IMR-90 (cell line): ENCODE results near the gene TPP2. TPM values are rescaled to one million over a fixed set of nuclear protein-coding genes. Genes with fewer than 3 reads are reported as not detected.

Experiments
- ATAC-seq: fragments of 200-7000 bp; cut with Tn5 transposase; 2 replicates; pipeline ENCODE4 v1.9.1; 2020; ENCODE audit warnings: low read depth, mild to moderate bottlenecking, moderate library complexity
- BruUV-seq: library from RNA; stranded (reverse); fragments of 400-500 nt; replicated peaks from 2 replicates; lab custom pipeline; 2021; lab: Mats Ljungman, UMichigan
- CTCF ChIA-PET: fragments of 300-600 bp; formaldehyde crosslinking; extraction: SDS; loops from one replicate; lab custom pipeline; 2021; ENCODE audit warnings: antibody characterized with exemption; lab: Yijun Ruan, JAX
- POLR2A ChIA-PET: fragments of 300-600 bp; sonication (Branson Sonifier 250); formaldehyde crosslinking; loops from one replicate; lab custom pipeline; 2022; ENCODE audit warnings: antibody characterized with exemption; ENCODE audit not compliant: unreplicated experiment; lab: Charles Lee
- DNase-seq: peaks from one replicate; pipeline ENCODE4 v3.0.0; 2013
- H2AFZ ChIP-seq: replicated peaks from 2 replicates; pipeline ENCODE3; 2013; ENCODE audit warnings: low read length, mild to moderate bottlenecking; ENCODE audit not compliant: poor library complexity
- H2AK5ac ChIP-seq: 2 replicates; pipeline ENCODE4 v1.6.1; 2013; ENCODE audit warnings: low read depth, low read length, inconsistent platforms
- H2AK9ac ChIP-seq: replicated peaks from 2 replicates; pipeline ENCODE3; 2013; ENCODE audit warnings: mild to moderate bottlenecking, low read depth, low read length, moderate library complexity; ENCODE audit not compliant: poor library complexity
- H2BK120ac ChIP-seq: 2 replicates; pipeline ENCODE4 v1.6.1; 2013; ENCODE audit warnings: low read depth, low read length, inconsistent platforms
- H2BK15ac ChIP-seq: 3 replicates; pipeline ENCODE4 v1.6.1; 2013; ENCODE audit warnings: low read depth, low read length, inconsistent platforms
- H2BK20ac ChIP-seq: 2 replicates; pipeline ENCODE4 v1.6.1; 2013; ENCODE audit warnings: low read depth, mild to moderate bottlenecking, inconsistent platforms, low read length, moderate library complexity
- H2BK5ac ChIP-seq: 2 replicates; pipeline ENCODE4 v1.6.1; 2013; ENCODE audit warnings: mild to moderate bottlenecking, low read depth, low read length, inconsistent platforms; ENCODE audit not compliant: poor library complexity, severe bottlenecking
- H3K14ac ChIP-seq: replicated peaks from 2 replicates; pipeline ENCODE4 v1.6.1; 2013; ENCODE audit warnings: low read depth, low read length, inconsistent platforms
- H3K18ac ChIP-seq: 2 replicates; pipeline ENCODE4 v1.6.1; 2013; ENCODE audit warnings: low read depth, low read length, control low read depth
- H3K23ac ChIP-seq: 2 replicates; pipeline ENCODE4 v1.6.1; 2013; ENCODE audit warnings: low read depth, low read length, inconsistent platforms
- H3K27ac ChIP-seq: 2 replicates; pipeline ENCODE4 v1.5.1; 2013; ENCODE audit warnings: mild to moderate bottlenecking, control low read depth, low read length; ENCODE audit not compliant: insufficient read depth
- H3K27me3 ChIP-seq: 2 replicates; pipeline ENCODE4 v1.6.1; 2013; ENCODE audit warnings: low read length; ENCODE audit not compliant: control insufficient read depth, insufficient read depth
- H3K36me3 ChIP-seq: 2 replicates; pipeline ENCODE4 v1.6.1; 2013; ENCODE audit warnings: low read length, mixed read lengths; ENCODE audit not compliant: control insufficient read depth, insufficient read depth
- H3K4ac ChIP-seq: 2 replicates; pipeline ENCODE4 v1.6.1; 2013; ENCODE audit warnings: low read depth, low read length, inconsistent platforms
- H3K4me1 ChIP-seq: 2 replicates; pipeline ENCODE4 v1.6.1; 2013; ENCODE audit warnings: low read length, mixed read lengths; ENCODE audit not compliant: control insufficient read depth, insufficient read depth
- H3K4me2 ChIP-seq: 2 replicates; pipeline ENCODE4 v1.6.1; 2013; ENCODE audit warnings: low read depth, mild to moderate bottlenecking, control low read depth, low read length, moderate library complexity
- H3K4me3 ChIP-seq: 2 replicates; pipeline ENCODE4 v1.5.1; 2013; ENCODE audit warnings: low read depth, mild to moderate bottlenecking, control low read depth, low read length, moderate library complexity; ENCODE audit not compliant: insufficient read depth
- H3K56ac ChIP-seq: 2 replicates; pipeline ENCODE4 v1.6.1; 2013; ENCODE audit warnings: low read length, inconsistent platforms; ENCODE audit not compliant: insufficient read depth; ENCODE audit errors: extremely low read depth
- H3K79me1 ChIP-seq, 2 experiments: 2 replicates each; pipeline ENCODE4 v1.6.1; 2013; ENCODE audit warnings: low read length in 2 of 2, inconsistent platforms in 1 of 2, low read depth in 1 of 2
- H3K9ac ChIP-seq: 2 replicates; pipeline ENCODE4 v1.6.1; 2013; ENCODE audit warnings: low read depth, low read length, control low read depth
- H3K9me1 ChIP-seq: 2 replicates; pipeline ENCODE4 v1.6.1; 2013; ENCODE audit warnings: low read length, inconsistent platforms; ENCODE audit not compliant: insufficient read depth
- H3K9me3 ChIP-seq: 2 replicates; pipeline ENCODE4 v1.6.1; 2013; ENCODE audit warnings: low read length; ENCODE audit not compliant: control insufficient read depth, insufficient read depth
- H4K20me1 ChIP-seq: 2 replicates; pipeline ENCODE4 v1.6.1; 2013; ENCODE audit warnings: low read length, inconsistent platforms; ENCODE audit not compliant: insufficient read depth
- H4K5ac ChIP-seq: 2 replicates; pipeline ENCODE4 v1.6.1; 2013; ENCODE audit warnings: mild to moderate bottlenecking, low read depth, low read length, control low read depth
- H4K8ac ChIP-seq, 2 experiments: 2 replicates each; pipeline ENCODE4 v1.6.1; 2013; ENCODE audit warnings: low read depth in 2 of 2, low read length in 2 of 2, control low read depth in 1 of 2, inconsistent platforms in 1 of 2
- H4K91ac ChIP-seq: 2 replicates; pipeline ENCODE4 v1.6.1; 2013; ENCODE audit warnings: low read depth, low read length, inconsistent platforms; ENCODE audit not compliant: insufficient read depth
- CEBPB ChIP-seq: IDR thresholded peaks from 2 replicates; pipeline ENCODE4 v1.6.1; 2012; ENCODE audit warnings: low read depth, low read length, improper control_type of control experiment
- CHD1 ChIP-seq: IDR thresholded peaks from 2 replicates; pipeline ENCODE4 v1.6.1; 2012; ENCODE audit warnings: low read depth, low read length, improper control_type of control experiment
- CTCF ChIP-seq: conservative IDR thresholded peaks from 2 replicates; pipeline ENCODE4 v1.5.1; 2012; ENCODE audit warnings: mild to moderate bottlenecking, low read depth, low read length, improper control_type of control experiment
- ELK1 ChIP-seq: fragments of 150-350 bp; IDR thresholded peaks from 2 replicates; pipeline ENCODE4 v1.6.1; 2016; ENCODE audit warnings: low read depth, mild to moderate bottlenecking, low read length, moderate library complexity, borderline replicate concordance
- MAFK ChIP-seq: IDR thresholded peaks from 2 replicates; pipeline ENCODE4 v1.6.1; 2012; ENCODE audit warnings: low read depth, low read length, improper control_type of control experiment
- MAZ ChIP-seq: IDR thresholded peaks from 2 replicates; pipeline ENCODE4 v1.6.1; 2012; ENCODE audit warnings: low read depth, mild to moderate bottlenecking, low read length, improper control_type of control experiment, moderate library complexity, borderline replicate concordance
- MXI1 ChIP-seq: IDR thresholded peaks from 2 replicates; pipeline ENCODE4 v1.6.1; 2012; ENCODE audit warnings: low read depth, mild to moderate bottlenecking, low read length, moderate library complexity, borderline replicate concordance
- POLR2A ChIP-seq: IDR thresholded peaks from 2 replicates; pipeline ENCODE4 v1.6.1; 2012; ENCODE audit warnings: mild to moderate bottlenecking, low read depth, low read length
- RAD21 ChIP-seq: IDR thresholded peaks from 2 replicates; pipeline ENCODE4 v1.6.1; 2012; ENCODE audit warnings: low read length, improper control_type of control experiment
- RCOR1 ChIP-seq: IDR thresholded peaks from 2 replicates; pipeline ENCODE4 v1.6.1; 2012; ENCODE audit warnings: mild to moderate bottlenecking, low read length, improper control_type of control experiment; ENCODE audit not compliant: insufficient replicate concordance
- RFX5 ChIP-seq: IDR thresholded peaks from 2 replicates; pipeline ENCODE4 v1.8.0; 2012; ENCODE audit warnings: low read depth, mild to moderate bottlenecking, low read length, moderate library complexity
- SMC3 ChIP-seq: fragments of 150-350 bp; IDR thresholded peaks from 2 replicates; pipeline ENCODE4 v1.6.1; 2016; ENCODE audit warnings: low read depth, mild to moderate bottlenecking, antibody characterized with exemption, low read length, moderate library complexity
- USF2 ChIP-seq: fragments of 150-350 bp; IDR thresholded peaks from 2 replicates; pipeline ENCODE4 v1.6.1; 2017; ENCODE audit warnings: mild to moderate bottlenecking, antibody characterized with exemption, low read length, low read depth
- WGBS, 2 experiments: methylation state at CpG; one replicate each; pipeline versions ENCODE4 v1.1.5 to v1.1.7; 2013; ENCODE audit warnings: missing lambda C conversion rate in 2 of 2; ENCODE audit not compliant: insufficient read length in 1 of 2; ENCODE audit errors: extremely low coverage in 2 of 2; 5-methylcytosine and 5-hydroxymethylcytosine counted together
- dilution Hi-C: fragments of 300-500 bp; cut with HindIII; formaldehyde crosslinking; loops from one replicate; pipeline ENCODE4 v1.14.3; 2018; ENCODE audit warnings: low sequenced_read_pairs; ENCODE audit not compliant: unreplicated experiment
- in situ Hi-C: fragments of 300-500 bp; cut with MboI; formaldehyde crosslinking; loops from 3 replicates; pipeline ENCODE4 v1.14.3; 2019; ENCODE audit warnings: low sequenced_read_pairs, inconsistent platforms, mixed read lengths
- intact Hi-C: fragments of 100-400 bp; cut with micrococcal nuclease; formaldehyde crosslinking; loops from 2 replicates; pipeline ENCODE4 v1.10.0; 2022
- polyA plus RNA-seq, 3 experiments: library from polyadenylated mRNA; depleted of rRNA; stranded (reverse); fragments of >200 nt; gene quantifications; 2 replicates each; pipeline ENCODE4 v1.2.3, GENCODE V29; 2012; ENCODE audit warnings: low replicate concordance in 1 of 3
- total RNA-seq: library from RNA; depleted of rRNA; stranded (reverse); fragments of >200 nt; gene quantifications from 2 replicates; pipeline ENCODE4 v1.2.3, GENCODE V29; 2012

Gene TPP2
- total and polyA plus RNA-seq, 2 of the 4 experiments (the other 2 are of a cell fraction): 27.6 to 52.9 TPM

- Histone ChIP-seq H3K4ac (no peak overlapping the region), H3K23ac (no peak overlapping the region), H3K56ac (no peak overlapping the region), H3K4me1 (no peaks in the 10 kb centered on the region), H4K5ac (no peak overlapping the region), H2AFZ (no peak overlapping the region), H3K27ac (no peak overlapping the region), H3K9me1 (no peaks in the 10 kb centered on the region), H2AK9ac (no peak overlapping the region), H2BK5ac (no peak overlapping the region), H4K8ac (no peak overlapping the region), H3K36me3 (peaks cover 7% of the 10 kb centered on the region; the same call in 1 of the 2 replicates), H4K91ac (no peak overlapping the region), H2AK5ac (no peak overlapping the region), H3K9ac (no peak overlapping the region), H3K27me3 (peaks cover 5% of the 10 kb centered on the region), H3K14ac (no peak overlapping the region), H3K9me3 (0 out of 2 replicates have a peak, but pooled peaks cover 2% of the 10 kb centered on the region), H4K20me1 (no peaks in the 10 kb centered on the region), H3K4me3 (no peak overlapping the region), H2BK20ac (no peak overlapping the region), H2BK120ac (no peak overlapping the region), H3K4me2 (no peak overlapping the region), H2BK15ac (no peak overlapping the region), H3K79me1 (no peaks in the 10 kb centered on the region), H3K18ac (no peak overlapping the region)
- intact Hi-C loops: no loop called here
- TF ChIP-seq CHD1: no peak
- TF ChIP-seq MXI1: no peak
- no peak for TF ChIP-seq ELK1
- TF ChIP-seq MAFK: no peak
- no peak for TF ChIP-seq CTCF
- no peak for TF ChIP-seq RCOR1
- TF ChIP-seq CEBPB: no peak
- no peak for TF ChIP-seq RAD21
- TF ChIP-seq MAZ: no peak
- TF ChIP-seq RFX5: no peak
- TF ChIP-seq SMC3: no peak
- no peak for TF ChIP-seq USF2
- no peak for TF ChIP-seq POLR2A
- ATAC-seq: no peak
- DNase-seq: no peak
- ChIA-PET CTCF (interaction anchor here (0.7 to 0.9 kb wide), 2 partner anchors 10 to 573 kb away, joined by 3 to 5 read pairs; no protein-coding TSS in a partner anchor), POLR2A (no interaction called here)
- dilution Hi-C loops: no loop called here
- no CpG with 5 or more reads among the region's 2 CpGs for WGBS, 2 experiments
- BruUV-seq: no TSS peak
- in situ Hi-C loops: no loop called here
Observed at GRCh38 chr13:102683637-102684036, 86.9 kb downstream of the TPP2 start.
